ENCODE data around the gene XKR7.

The XKR7 gene

GRCh38 chr20:31945319-31945718 is 22.6 kb upstream of the XKR7 start:
- DNase-seq, result no peak

GRCh38 chr20:31945785-31946184 is 22.2 kb upstream of the XKR7 start:
- no peak for DNase-seq

GRCh38 chr20:31948008-31948407 is 19.9 kb upstream of the XKR7 start:
- no peak for DNase-seq

- no peak for DNase-seq
These were observed 17.9 kb upstream of the XKR7 start for GRCh38 chr20:31949877-31950646.

- no peak for DNase-seq
These were observed 16.8 kb upstream of the XKR7 start for GRCh38 chr20:31951203-31951529.

- peak; percentile 99 for DNase-seq
These were observed 16.2 kb upstream of the XKR7 start, which contains the start of gene PDRG1 for GRCh38 chr20:31951530-31952453. PDRG1 (minus strand) TSS chr20:31952046; CDS start chr20:31951961, 85 bp downstream.

GRCh38 chr20:31953556-31954148 is 14.3 kb upstream of the XKR7 start:
- DNase-seq, result no peak

GRCh38 chr20:31954500-31954899 is 13.5 kb upstream of the XKR7 start:
- no peak for DNase-seq

- no peak for DNase-seq
These were observed 11.1 kb upstream of the XKR7 start for GRCh38 chr20:31956556-31957526.

- DNase-seq, result no peak
These were observed 5.2 kb upstream of the XKR7 start for GRCh38 chr20:31962761-31963160.

- no peak for DNase-seq
These were observed 4.1 kb upstream of the XKR7 start for GRCh38 chr20:31963889-31964288.

- DNase-seq, result no peak
These were observed 828 bp upstream of the XKR7 start for GRCh38 chr20:31966991-31967655.

GRCh38 chr20:31968291-31969126 is 558 bp downstream of the XKR7 start:
- DNase-seq, result peak; percentile 86

- DNase-seq, result no peak
These were observed 2.0 kb downstream of the XKR7 start for GRCh38 chr20:31969991-31970390.

GRCh38 chr20:31972471-31973021 is 4.6 kb downstream of the XKR7 start:
- no peak for DNase-seq

GRCh38 chr20:31974296-31974695 is 6.3 kb downstream of the XKR7 start:
- DNase-seq, result no peak

GRCh38 chr20:31974951-31975487 is 7.1 kb downstream of the XKR7 start:
- no peak for DNase-seq

GRCh38 chr20:31975874-31976273 is 7.9 kb downstream of the XKR7 start:
- DNase-seq, result no peak

- DNase-seq, result no peak
These were observed 9.1 kb downstream of the XKR7 start for GRCh38 chr20:31977080-31977479.

- no peak for DNase-seq
These were observed 11.9 kb downstream of the XKR7 start for GRCh38 chr20:31979713-31980426.
